Measurements from ENCODE around the gene POLR2E. TPM values are rescaled to one million over a fixed set of nuclear protein-coding genes. Genes with fewer than 3 reads are reported as not detected.
A peak's percentile ranks its signal among the peaks of the same experiment; 100 is the strongest.

The POLR2E gene
- polyA plus RNA-seq, 1 donor = 130 TPM

DNA sequence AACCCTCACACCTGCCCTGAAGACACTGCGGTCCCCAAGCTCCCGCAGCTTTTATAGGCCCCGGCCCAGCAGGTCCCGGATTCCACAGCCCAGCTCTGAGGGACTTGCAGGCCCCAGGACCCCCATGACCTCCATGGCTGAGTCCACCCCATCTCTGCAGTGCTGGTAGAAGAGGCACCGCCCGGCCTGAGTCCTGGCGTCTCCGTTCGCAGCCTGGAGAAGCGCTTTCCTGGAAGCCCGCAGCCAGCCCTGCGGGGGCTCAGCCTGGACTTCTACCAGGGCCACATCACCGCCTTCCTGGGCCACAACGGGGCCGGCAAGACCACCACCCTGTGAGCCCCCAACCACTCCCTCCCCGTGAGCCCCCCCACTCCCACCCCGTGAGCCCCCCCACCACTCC is 46.1 kb downstream of the POLR2E start:
- no peak for DNase-seq

DNA sequence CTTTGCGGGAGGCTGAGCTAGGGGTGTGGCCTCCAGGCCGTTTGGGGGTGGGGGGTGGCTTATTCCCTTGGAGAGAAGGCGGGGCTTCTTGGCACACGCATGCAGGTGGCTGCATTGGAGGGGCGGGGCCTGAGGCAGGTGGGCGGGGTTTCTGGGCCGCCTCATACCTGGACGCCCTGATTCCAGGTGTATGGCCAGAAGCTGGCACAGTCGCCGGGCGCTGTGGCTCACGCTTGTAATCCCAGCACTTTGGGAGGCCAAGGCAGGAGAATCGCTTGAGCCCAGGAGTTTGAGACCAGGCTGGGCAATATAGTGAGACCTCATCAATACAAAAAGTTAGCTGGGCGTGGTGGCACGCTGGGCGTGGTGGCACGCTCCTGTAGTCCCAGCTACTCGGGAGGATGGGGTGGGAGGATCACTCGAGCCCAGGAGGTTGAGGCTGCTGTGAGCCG is 47.5 kb downstream of the POLR2E start:
- DNase-seq = no peak

DNA sequence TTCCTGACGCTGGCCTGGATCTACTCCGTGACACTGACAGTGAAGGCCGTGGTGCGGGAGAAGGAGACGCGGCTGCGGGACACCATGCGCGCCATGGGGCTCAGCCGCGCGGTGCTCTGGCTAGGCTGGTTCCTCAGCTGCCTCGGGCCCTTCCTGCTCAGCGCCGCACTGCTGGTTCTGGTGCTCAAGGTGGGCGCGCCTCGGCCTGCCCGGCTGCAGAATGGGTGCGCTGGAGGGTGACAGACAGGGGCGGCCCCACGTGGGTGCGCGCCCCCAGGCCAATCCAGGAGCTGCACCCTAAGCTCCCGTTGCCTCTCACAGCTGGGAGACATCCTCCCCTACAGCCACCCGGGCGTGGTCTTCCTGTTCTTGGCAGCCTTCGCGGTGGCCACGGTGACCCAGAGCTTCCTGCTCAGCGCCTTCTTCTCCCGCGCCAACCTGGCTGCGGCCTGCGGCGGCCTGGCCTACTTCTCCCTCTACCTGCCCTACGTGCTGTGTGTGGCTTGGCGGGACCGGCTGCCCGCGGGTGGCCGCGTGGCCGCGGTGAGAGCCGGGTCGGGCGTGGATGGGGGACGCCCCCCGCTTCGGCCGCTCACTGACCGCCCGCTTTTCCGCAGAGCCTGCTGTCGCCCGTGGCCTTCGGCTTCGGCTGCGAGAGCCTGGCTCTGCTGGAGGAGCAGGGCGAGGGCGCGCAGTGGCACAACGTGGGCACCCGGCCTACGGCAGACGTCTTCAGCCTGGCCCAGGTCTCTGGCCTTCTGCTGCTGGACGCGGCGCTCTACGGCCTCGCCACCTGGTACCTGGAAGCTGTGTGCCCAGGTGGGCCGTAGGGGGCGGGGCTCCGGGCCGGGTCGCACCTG is 48.1 kb downstream of the POLR2E start:
- no peak for DNase-seq

DNA sequence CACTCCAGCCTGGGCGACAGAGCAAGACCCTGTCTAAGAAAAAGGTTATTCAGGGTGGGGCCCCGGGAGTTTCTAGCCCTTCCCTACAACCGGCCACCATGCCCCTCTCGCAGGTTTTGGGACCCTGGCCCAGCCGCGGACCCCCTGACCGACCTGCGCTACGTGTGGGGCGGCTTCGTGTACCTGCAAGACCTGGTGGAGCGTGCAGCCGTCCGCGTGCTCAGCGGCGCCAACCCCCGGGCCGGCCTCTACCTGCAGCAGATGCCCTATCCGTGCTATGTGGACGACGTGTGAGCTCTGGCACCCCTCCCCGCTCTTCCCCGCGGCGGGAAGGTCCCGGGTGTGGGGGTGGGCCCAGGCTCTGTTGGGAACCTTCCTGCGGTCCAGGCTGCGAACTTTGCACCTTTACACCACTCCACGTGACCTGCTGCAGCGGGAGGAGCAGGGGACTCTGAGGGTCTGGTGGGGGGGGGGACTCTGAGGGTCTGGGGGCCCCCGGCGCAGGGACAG is 49.0 kb downstream of the POLR2E start:
- DNase-seq = no peak

DNA sequence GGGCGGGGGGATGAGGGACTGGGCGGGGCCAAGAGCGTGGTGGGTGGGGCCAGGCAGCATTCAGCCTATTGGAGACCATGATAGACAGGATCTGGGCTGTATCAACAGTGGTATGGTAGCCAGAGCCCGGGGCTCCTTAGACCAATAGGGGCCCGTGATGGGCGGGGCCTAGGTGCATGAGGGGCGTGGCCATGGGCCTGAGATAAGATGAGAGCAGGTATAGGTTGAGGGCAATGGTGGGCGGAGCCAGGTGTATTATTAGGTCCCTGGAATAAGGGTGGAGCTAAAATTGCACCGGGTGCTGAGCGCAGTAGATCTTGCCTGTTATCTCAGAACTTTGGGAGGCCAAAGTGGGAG is 50.0 kb downstream of the POLR2E start:
- no peak for DNase-seq

DNA sequence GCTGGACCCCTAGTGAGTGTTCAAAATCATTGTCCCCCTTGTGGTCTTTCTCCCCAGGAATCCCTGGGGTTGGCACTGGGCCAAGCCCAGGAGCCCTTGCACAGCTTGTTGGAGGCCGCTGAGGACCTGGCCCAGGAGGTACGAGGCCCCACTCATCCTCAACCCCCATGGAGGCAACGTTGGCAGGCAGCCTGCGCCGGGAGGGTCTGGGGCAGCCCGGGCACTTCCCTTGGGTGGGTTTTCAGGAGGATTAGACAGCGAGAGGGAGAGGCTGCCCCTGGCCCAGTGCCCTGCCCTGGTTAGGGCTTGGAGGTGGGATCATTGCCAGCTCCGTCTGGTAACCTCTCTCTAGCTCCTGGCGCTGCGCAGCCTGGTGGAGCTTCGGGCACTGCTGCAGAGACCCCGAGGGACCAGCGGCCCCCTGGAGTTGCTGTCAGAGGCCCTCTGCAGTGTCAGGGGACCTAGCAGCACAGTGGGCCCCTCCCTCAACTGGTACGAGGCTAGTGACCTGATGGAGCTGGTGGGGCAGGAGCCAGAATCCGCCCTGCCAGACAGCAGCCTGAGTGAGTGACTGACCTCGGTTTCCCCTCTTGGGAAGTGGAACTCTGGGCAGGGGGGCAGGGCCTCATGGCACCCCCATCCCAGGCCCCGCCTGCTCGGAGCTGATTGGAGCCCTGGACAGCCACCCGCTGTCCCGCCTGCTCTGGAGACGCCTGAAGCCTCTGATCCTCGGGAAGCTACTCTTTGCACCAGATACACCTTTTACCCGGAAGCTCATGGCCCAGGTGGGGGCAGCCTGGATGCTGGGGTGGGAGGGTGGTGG is 52.3 kb downstream of the POLR2E start:
- no peak for DNase-seq

DNA sequence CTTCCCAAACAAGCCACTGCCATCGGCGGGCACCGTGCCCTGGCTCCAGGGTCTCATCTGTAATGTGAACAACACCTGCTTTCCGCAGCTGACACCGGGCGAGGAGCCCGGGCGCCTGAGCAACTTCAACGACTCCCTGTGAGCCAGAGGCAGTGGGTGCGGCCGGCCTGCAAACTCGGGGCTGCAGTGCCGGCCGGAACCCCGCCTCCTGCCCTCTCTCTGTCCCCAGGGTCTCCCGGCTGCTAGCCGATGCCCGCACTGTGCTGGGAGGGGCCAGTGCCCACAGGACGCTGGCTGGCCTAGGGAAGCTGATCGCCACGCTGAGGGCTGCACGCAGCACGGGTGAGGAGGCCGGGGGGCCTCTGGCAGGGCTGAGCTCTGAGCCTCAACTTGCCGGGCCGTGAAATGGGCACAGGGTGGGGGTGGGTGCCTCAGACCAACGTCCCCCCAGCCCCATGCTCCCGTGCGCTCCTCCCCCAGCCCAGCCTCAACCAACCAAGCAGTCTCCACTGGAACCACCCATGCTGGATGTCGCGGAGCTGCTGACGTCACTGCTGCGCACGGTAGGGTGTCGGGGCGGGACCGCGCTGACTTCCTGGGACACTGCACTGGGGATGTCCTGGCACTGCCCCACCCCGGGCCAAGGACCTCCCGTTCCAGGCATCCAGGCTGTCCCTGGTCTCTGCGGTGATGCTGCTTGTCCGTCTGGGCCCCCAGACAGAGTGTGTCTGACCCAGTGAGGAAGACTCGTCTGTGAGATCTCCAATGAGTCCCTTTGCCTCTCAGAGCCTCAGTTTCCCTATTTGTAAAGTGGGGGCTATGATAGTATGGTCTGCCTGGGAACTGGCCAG is 53.1 kb downstream of the POLR2E start:
- DNase-seq = no peak

DNA sequence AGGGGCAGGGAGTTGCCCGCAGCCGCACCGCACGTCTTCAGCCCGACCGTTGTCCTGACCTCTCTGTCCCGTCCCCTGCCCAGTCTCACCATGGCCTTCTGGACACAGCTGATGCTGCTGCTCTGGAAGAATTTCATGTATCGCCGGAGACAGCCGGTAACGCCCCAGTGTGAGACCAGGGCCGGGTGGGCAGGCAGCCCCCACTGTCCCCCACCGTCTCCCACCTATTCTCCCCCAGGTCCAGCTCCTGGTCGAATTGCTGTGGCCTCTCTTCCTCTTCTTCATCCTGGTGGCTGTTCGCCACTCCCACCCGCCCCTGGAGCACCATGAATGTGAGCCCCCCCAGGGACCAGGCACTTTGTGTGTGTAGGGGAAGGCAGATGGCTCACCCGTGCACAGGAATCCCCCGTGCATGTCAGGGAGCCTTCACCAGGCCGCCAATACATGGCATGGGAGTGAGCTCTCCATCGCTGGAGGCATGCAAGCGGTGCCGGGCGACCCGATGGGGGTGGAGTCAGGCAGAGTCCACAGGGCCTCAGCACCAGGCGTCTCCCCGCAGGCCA is 53.8 kb downstream of the POLR2E start:
- no peak for DNase-seq

DNA sequence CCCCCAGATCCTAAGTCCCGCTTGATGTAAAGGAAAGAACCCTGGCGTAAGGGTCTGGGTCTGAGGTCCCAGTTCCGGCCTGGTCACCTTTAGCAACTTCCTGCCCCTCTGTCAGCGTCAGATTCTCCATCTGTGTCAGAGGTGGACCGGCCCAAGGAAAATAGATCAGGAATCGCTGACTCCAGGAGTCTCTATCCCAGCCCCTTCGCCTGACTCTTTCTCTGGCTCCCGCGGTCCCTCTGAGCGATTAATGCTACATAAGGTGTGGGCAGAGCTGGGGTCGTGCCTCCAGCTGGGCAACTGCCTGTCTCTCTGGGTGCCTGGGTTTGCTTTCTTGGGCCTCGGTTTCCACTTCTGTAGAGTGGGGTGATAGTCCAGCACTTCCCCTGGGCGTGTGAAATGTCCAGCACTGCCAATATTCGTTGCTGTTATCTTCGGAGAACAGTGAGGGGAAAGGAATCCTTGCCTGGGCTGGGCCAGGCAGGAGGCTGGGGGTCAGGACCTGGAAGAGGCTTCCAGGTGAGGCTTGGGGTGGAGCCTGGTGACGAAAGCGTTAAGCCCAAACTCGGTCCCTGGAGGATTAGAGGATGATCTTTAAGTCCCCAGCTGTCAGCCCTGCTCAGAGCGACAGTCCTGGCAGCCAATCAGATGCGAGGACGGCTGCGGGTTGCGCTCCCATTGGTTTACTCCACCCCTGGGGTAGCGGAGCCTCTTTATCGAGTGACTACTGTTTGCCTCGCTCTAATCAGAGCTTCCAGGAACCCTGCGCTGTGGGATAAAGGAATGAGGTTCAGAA is 54.5 kb downstream of the POLR2E start:
- DNase-seq = peak; percentile 84

DNA sequence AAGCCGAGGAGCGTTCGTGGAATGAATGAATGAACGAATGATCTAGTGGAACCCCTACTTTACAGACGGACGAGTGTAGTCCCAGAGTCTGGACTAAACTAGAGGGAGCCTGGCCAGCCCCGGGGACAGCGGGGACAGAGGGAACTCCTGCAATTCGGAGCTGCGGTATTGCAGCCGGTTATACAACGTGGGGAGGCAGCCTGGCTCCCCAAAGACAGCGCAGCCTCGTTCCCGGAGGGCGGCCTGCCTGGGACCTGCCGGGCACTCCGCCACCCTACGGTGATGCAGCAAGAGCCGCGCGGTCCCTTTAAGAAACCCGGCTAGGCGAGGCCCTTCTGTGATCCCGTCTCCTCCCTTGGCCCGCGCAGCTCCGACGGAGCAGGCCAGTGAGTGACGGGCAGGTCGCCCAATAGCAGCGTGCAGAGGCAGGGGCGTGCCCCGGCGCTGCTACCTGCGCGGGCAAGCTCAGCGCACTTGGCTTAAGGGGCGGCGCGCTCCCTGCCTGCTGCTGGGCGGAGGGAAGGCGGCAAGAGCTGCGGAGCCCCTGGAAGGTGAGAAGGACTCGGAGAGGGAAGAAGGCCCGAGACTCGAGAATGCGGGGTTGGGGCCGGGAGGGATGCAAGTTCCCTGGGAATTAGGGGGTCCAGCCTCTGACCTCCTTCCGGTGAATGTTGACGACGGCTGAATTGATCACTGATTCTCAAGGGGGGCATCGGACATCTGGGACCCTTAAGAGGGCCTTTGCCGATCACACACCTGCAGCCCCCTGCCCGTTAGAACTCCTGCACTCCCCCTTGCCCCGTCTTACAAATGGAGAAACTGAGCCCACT is 55.3 kb downstream of the POLR2E start, which contains the start of gene ABCA7:
TSS of gene ABCA7 (plus strand) at position 462 of the 830 bp plus-strand sequence. CDS start 1,255 bp downstream, outside the sequence.
- peak; percentile 95 for DNase-seq

DNA sequence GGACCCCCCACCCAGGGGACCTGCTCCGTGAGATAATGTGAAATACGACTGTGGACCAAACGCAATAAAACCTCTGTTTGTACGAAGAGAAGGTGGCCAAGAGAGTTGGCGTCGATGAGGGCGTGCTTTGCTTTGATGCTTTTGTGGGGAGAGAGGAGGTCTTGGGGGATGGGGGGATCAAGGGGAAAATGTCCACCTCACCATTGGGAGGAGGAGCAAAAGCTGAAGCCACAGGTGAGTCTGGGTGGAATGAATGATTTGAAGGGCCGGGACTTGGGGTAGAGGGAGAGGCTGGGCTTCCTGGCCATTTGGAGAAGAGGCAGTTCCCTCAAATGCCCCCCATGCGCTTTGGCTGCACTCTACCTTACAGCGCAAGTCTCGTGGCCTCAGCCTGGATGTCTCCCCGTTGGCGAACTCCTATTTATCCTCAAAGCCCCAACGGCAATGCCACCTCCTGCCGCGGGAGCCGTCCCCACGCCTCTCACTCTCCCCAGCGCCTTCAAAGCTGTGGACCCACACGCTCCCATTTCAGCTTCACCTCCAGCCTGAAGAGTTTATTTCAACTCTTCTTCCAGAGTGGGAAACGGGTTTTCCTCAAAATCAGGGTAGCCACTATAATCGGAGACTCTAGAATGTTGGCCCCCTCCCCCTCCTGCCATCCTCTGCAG is 56.1 kb downstream of the POLR2E start:
- no peak for DNase-seq

DNA sequence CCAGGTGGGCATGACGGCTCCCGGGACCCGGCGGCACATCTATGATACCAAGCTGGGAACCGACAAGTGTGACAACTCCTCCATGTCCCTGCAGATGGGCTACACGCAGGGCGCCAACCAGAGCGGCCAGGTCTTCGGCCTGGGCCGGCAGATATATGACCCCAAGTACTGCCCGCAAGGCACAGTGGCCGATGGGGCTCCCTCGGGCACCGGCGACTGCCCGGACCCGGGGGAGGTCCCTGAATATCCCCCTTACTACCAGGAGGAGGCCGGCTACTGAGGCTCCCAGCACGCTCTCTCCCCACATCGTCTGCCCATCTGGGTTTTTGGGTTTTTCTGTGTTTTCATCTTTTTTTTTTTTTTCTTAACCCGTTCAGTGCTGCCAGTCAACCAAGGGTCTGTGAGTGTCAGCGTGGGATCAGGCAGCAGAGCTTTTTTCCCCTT is 57.5 kb downstream of the POLR2E start:
- DNase-seq = no peak

Other genes starting within 250 kb of the POLR2E start
- 0.20 TPM for gene ELANE, start 243.1 kb downstream of the POLR2E start, polyA plus RNA-seq (ENCODE audit: insufficient read length)
- gene CFD, start 235.7 kb downstream of the POLR2E start, polyA plus RNA-seq (ENCODE audit: insufficient read length) = 2.1 TPM
- 45.7 TPM for gene MED16, start 202.2 kb downstream of the POLR2E start, polyA plus RNA-seq (ENCODE audit: insufficient read length)
- gene RNU6-9, start 201.9 kb downstream of the POLR2E start, polyA plus RNA-seq (ENCODE audit: insufficient read length) = not detected
- 34.8 TPM for gene R3HDM4, start 182.2 kb downstream of the POLR2E start, polyA plus RNA-seq (ENCODE audit: insufficient read length)
- gene KISS1R, start 178.0 kb downstream of the POLR2E start, polyA plus RNA-seq (ENCODE audit: insufficient read length) = 0.25 TPM
- gene ARID3A, start 169.3 kb downstream of the POLR2E start, polyA plus RNA-seq (ENCODE audit: insufficient read length) = 28.3 TPM
- 30.4 TPM for gene WDR18, start 111.0 kb downstream of the POLR2E start, polyA plus RNA-seq (ENCODE audit: insufficient read length)
- 0.71 TPM for gene GRIN3B, start 95.0 kb downstream of the POLR2E start, polyA plus RNA-seq (ENCODE audit: insufficient read length)
- 92.5 TPM for gene TMEM259, start 74.3 kb downstream of the POLR2E start, polyA plus RNA-seq (ENCODE audit: insufficient read length)
- gene RNU6-2, start 73.9 kb downstream of the POLR2E start, polyA plus RNA-seq (ENCODE audit: insufficient read length) = not detected
- gene CNN2, start 68.8 kb downstream of the POLR2E start, polyA plus RNA-seq (ENCODE audit: insufficient read length) = 164 TPM
- 7.6 TPM for gene ABCA7, start 55.3 kb downstream of the POLR2E start, polyA plus RNA-seq (ENCODE audit: insufficient read length)
- gene ARHGAP45, start 28.2 kb downstream of the POLR2E start, polyA plus RNA-seq (ENCODE audit: insufficient read length) = 7.2 TPM
- gene GPX4, start 8.6 kb upstream of the POLR2E start, polyA plus RNA-seq (ENCODE audit: insufficient read length) = 224 TPM
- gene SBNO2, start 78.9 kb upstream of the POLR2E start, polyA plus RNA-seq (ENCODE audit: insufficient read length) = 15.1 TPM
- gene STK11, start 110.4 kb upstream of the POLR2E start, polyA plus RNA-seq (ENCODE audit: insufficient read length) = 56.2 TPM
- gene CBARP, start 142.6 kb upstream of the POLR2E start, polyA plus RNA-seq (ENCODE audit: insufficient read length) = 1.4 TPM
- gene ATP5F1D, start 146.4 kb upstream of the POLR2E start, polyA plus RNA-seq (ENCODE audit: insufficient read length) = 76.3 TPM
- 43.8 TPM for gene MIDN, start 153.2 kb upstream of the POLR2E start, polyA plus RNA-seq (ENCODE audit: insufficient read length)
- gene CIRBP, start 174.0 kb upstream of the POLR2E start, polyA plus RNA-seq (ENCODE audit: insufficient read length) = 895 TPM
- gene FAM174C, start 180.2 kb upstream of the POLR2E start, polyA plus RNA-seq (ENCODE audit: insufficient read length) = 16.2 TPM
- gene EFNA2, start 190.5 kb upstream of the POLR2E start, polyA plus RNA-seq (ENCODE audit: insufficient read length) = 1.4 TPM